ENCODE measurements around the gene LPCAT1.

DNA sequence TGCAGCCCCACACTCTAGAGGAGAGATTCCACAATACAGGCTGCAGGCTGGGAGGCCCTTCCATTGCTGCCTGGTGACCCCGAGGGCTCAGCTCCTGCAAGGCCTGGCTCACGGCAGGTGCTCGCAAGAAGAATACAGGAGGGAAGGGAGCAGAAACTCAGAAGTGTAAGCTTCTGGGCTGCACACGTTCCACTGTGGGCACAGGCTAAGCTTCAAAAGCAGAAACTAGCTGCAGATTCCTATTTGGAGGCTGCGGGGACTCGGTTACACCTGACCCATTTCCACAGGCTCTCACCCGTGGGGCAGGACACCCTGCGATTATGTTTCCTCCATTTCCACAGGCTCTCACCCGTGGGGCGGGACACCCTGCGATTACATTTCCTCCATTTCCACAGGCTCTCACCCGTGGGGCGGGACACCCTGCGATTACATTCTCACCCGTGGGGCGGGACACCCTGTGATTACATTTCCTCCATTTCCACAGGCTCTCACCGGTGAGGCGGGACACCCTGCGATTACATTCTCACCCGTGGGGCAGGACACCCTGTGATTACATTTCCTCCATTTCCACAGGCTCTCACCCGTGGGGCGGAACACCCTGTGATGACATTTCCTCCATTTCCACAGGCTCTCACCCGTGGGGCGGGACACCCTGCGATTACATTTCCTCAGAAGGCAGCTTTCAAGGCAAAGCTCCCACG is 10.3 kb downstream of the LPCAT1 start:
- TF ChIP-seq POLR2A (IDR thresholded peaks at IDR 0.05; ENCODE audit: low read length) = no peak
- TF ChIP-seq GATA1 (IDR thresholded peaks at IDR 0.05; ENCODE audit: low read depth, low read length) = no peak
